MM.1S (cell line): ENCODE measurements around the gene ADRA1B.

Experiments used
- DNase-seq: peaks from one replicate; pipeline ENCODE4 v3.0.0-alpha.2; 2015
- H2AFZ ChIP-seq: fragments of 300-600 bp; sonication (generic); 2 replicates; pipeline ENCODE4 v1.6.0; 2016; ENCODE audit warnings: antibody characterized with exemption, low read length
- H3F3A ChIP-seq: fragments of 300-600 bp; sonication (generic); 2 replicates; pipeline ENCODE4 v1.6.1; 2016; ENCODE audit warnings: mild to moderate bottlenecking, antibody characterized with exemption, low read length, moderate library complexity, mixed read lengths; ENCODE audit not compliant: insufficient read depth
- H3K27ac ChIP-seq: fragments of 300-600 bp; sonication (generic); 2 replicates; pipeline ENCODE4 v1.5.1; 2016; ENCODE audit warnings: mild to moderate bottlenecking, low read length
- H3K27me3 ChIP-seq: fragments of 300-600 bp; sonication (generic); replicated peaks from 2 replicates; pipeline ENCODE4 v1.6.0; 2016; ENCODE audit warnings: low read length; ENCODE audit not compliant: insufficient read depth
- H3K36me3 ChIP-seq: fragments of 300-600 bp; sonication (generic); replicated peaks from 2 replicates; pipeline ENCODE4 v1.6.1; 2016; ENCODE audit warnings: mild to moderate bottlenecking, low read length, mixed read lengths; ENCODE audit not compliant: insufficient read depth
- H3K4me1 ChIP-seq: fragments of 300-600 bp; sonication (generic); 2 replicates; pipeline ENCODE4 v1.6.1; 2016; ENCODE audit warnings: low read length, mixed read lengths
- H3K4me2 ChIP-seq: fragments of 300-600 bp; sonication (generic); 2 replicates; pipeline ENCODE4 v1.6.0; 2016; ENCODE audit warnings: low read depth, low read length
- H3K4me3 ChIP-seq: fragments of 300-600 bp; sonication (generic); 2 replicates; pipeline ENCODE4 v1.5.1; 2016; ENCODE audit warnings: low read length, mixed read lengths
- H3K79me2 ChIP-seq: fragments of 300-600 bp; sonication (generic); 2 replicates; pipeline ENCODE4 v1.6.1; 2016; ENCODE audit warnings: mixed run types, low read length, mixed read lengths
- H3K9ac ChIP-seq: fragments of 300-600 bp; sonication (generic); 2 replicates; pipeline ENCODE4 v1.6.1; 2016; ENCODE audit warnings: low read length, mixed read lengths
- H3K9me2 ChIP-seq: fragments of 300-600 bp; sonication (generic); replicated peaks from 2 replicates; pipeline ENCODE4 v1.6.1; 2016; ENCODE audit warnings: mild to moderate bottlenecking, low read length, mixed read lengths; ENCODE audit not compliant: insufficient read depth
- H3K9me3 ChIP-seq: fragments of 300-600 bp; sonication (generic); replicated peaks from 2 replicates; pipeline ENCODE4 v1.6.1; 2016; ENCODE audit warnings: mild to moderate bottlenecking, low read length, mixed read lengths; ENCODE audit not compliant: insufficient read depth
- H4K20me1 ChIP-seq: fragments of 300-600 bp; sonication (generic); 2 replicates; pipeline ENCODE4 v1.6.1; 2016; ENCODE audit warnings: mild to moderate bottlenecking, low read length, moderate library complexity, mixed read lengths; ENCODE audit not compliant: insufficient read depth
- EZH2 ChIP-seq: fragments of 300-600 bp; sonication (generic); optimal IDR thresholded peaks from 2 replicates; pipeline ENCODE3; 2017; ENCODE audit warnings: low read depth, mild to moderate bottlenecking, antibody characterized with exemption, low read length, mixed read lengths
- EZH2phosphoT487 ChIP-seq: fragments of 300-600 bp; sonication (generic); IDR thresholded peaks from 2 replicates; pipeline ENCODE4 v1.6.1; 2018; ENCODE audit warnings: antibody characterized with exemption, low read length
- TF ChIP-seq, protein P1 (sequence below): fragments of 300-600 bp; sonication (generic); IDR thresholded peaks from 2 replicates; pipeline ENCODE4 v1.5.1; 2016; ENCODE audit warnings: antibody characterized with exemption, low read length, mixed read lengths

ADRA1B gene

GRCh38 chr5:159910207-159910842 is 6.0 kb upstream of the ADRA1B start:
- no peaks in the 10 kb centered on the region for H3F3A ChIP-seq
- no peaks in the 10 kb centered on the region for H3K27me3 ChIP-seq
- no peak overlapping the region for H3K27ac ChIP-seq
- no peaks in the 10 kb centered on the region for H4K20me1 ChIP-seq
- H3K9ac ChIP-seq, result no peak overlapping the region
- no peak overlapping the region for H2AFZ ChIP-seq
- no peak for DNase-seq
- H3K4me1 ChIP-seq, result 0 out of 2 replicates have a peak, but pooled peaks cover 2% of the 10 kb centered on the region
- no peak overlapping the region for H3K4me3 ChIP-seq
- H3K36me3 ChIP-seq, result no peaks in the 10 kb centered on the region
- TF ChIP-seq, protein P1, sequence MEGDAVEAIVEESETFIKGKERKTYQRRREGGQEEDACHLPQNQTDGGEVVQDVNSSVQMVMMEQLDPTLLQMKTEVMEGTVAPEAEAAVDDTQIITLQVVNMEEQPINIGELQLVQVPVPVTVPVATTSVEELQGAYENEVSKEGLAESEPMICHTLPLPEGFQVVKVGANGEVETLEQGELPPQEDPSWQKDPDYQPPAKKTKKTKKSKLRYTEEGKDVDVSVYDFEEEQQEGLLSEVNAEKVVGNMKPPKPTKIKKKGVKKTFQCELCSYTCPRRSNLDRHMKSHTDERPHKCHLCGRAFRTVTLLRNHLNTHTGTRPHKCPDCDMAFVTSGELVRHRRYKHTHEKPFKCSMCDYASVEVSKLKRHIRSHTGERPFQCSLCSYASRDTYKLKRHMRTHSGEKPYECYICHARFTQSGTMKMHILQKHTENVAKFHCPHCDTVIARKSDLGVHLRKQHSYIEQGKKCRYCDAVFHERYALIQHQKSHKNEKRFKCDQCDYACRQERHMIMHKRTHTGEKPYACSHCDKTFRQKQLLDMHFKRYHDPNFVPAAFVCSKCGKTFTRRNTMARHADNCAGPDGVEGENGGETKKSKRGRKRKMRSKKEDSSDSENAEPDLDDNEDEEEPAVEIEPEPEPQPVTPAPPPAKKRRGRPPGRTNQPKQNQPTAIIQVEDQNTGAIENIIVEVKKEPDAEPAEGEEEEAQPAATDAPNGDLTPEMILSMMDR, result no peak
- TF ChIP-seq EZH2phosphoT487, result no peak
- H3K4me2 ChIP-seq, result no peak overlapping the region
- H3K9me2 ChIP-seq, result no peaks in the 10 kb centered on the region
- H3K79me2 ChIP-seq, result no peaks in the 10 kb centered on the region
- no peaks in the 10 kb centered on the region for H3K9me3 ChIP-seq

DNA sequence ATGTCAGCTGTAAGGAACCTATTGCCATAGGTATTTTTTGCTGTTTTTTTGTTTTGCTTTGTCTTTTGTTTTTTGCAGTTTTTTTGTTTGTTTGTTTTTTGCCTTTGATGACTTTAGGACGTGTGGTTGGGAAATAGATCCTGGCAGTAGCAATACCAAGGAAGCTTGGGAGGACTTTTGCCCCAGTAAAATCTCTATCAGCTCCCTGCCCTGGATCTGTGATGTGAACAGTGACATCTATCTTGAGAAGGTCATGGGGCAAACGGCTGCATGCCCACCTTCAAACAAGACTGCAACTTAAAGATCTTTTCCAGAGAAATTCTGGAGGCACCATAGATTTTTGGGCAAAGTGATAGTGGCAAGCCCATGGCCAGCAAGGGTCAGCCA is 5.4 kb upstream of the ADRA1B start:
- Histone ChIP-seq H3K9ac (no peak overlapping the region), H3K27me3 (no peaks in the 10 kb centered on the region), H3K9me3 (no peaks in the 10 kb centered on the region), H3K79me2 (no peaks in the 10 kb centered on the region), H4K20me1 (no peaks in the 10 kb centered on the region), H3K4me1 (no peaks in the 10 kb centered on the region), H2AFZ (no peak overlapping the region), H3K4me2 (no peak overlapping the region), H3F3A (no peaks in the 10 kb centered on the region), H3K9me2 (no peaks in the 10 kb centered on the region), H3K4me3 (no peak overlapping the region), H3K27ac (no peak overlapping the region), H3K36me3 (no peaks in the 10 kb centered on the region)
- TF ChIP-seq EZH2phosphoT487, result no peak
- TF ChIP-seq, protein P1, result no peak
- no peak for DNase-seq

- Histone ChIP-seq H3K36me3 (no peaks in the 10 kb centered on the region), H3K4me3 (no peak overlapping the region), H4K20me1 (no peaks in the 10 kb centered on the region), H2AFZ (no peak overlapping the region), H3K27ac (no peak overlapping the region), H3K9me3 (no peaks in the 10 kb centered on the region), H3F3A (no peaks in the 10 kb centered on the region), H3K79me2 (no peaks in the 10 kb centered on the region), H3K9ac (no peak overlapping the region), H3K27me3 (no peaks in the 10 kb centered on the region), H3K9me2 (no peaks in the 10 kb centered on the region), H3K4me1 (no peaks in the 10 kb centered on the region), H3K4me2 (no peak overlapping the region)
- no peak for DNase-seq
- TF ChIP-seq, protein P1, result no peak
- no peak for TF ChIP-seq EZH2phosphoT487
- TF ChIP-seq EZH2, result no peak
Measured at GRCh38 chr5:159911349-159911748, 4.9 kb upstream of the ADRA1B start.
